Brain pericyte (primary cell): ENCODE measurements around the gene GLT1D1.
A peak's percentile ranks its signal among the peaks of the same experiment; 100 is the strongest.
"Not testable (repeated sequence)": the region's sequence is repeated elsewhere in the genome, so short reads cannot be mapped to it uniquely, and the experiment has no call there.

Experiments
- DNase-seq: peaks from one replicate; pipeline ENCODE4 v3.0.0-alpha.2; 2012; ENCODE audit warnings: low read depth, low spot score

GLT1D1 gene

GRCh38 chr12:128852885-128853599 is at the start of gene GLT1D1:
TSS of gene GLT1D1 (plus strand) at chr12:128853478. CDS start at chr12:128853582, 104 bp downstream.
- DNase-seq: no peak

- DNase-seq: no peak
These were observed 49.5 kb upstream of the GLT1D1 start for GRCh38 chr12:128803788-128804187.

- DNase-seq: no peak
These were observed 48.5 kb upstream of the GLT1D1 start for GRCh38 chr12:128804762-128805161.

GRCh38 chr12:128805406-128805805 is 47.9 kb upstream of the GLT1D1 start:
- not testable (repeated sequence) for DNase-seq

GRCh38 chr12:128806573-128806972 is 46.7 kb upstream of the GLT1D1 start:
- DNase-seq: no peak

- no peak for DNase-seq
These were observed 46.0 kb upstream of the GLT1D1 start for GRCh38 chr12:128807161-128807724.

- no peak for DNase-seq
These were observed 44.6 kb upstream of the GLT1D1 start for GRCh38 chr12:128808651-128809050.

GRCh38 chr12:128810182-128811127 is 42.8 kb upstream of the GLT1D1 start:
- no peak for DNase-seq

- DNase-seq: no peak
These were observed 41.5 kb upstream of the GLT1D1 start for GRCh38 chr12:128811806-128812205.

- no peak for DNase-seq
These were observed 39.9 kb upstream of the GLT1D1 start for GRCh38 chr12:128813392-128813791.

- no peak for DNase-seq
These were observed 39.4 kb upstream of the GLT1D1 start for GRCh38 chr12:128813883-128814282.

GRCh38 chr12:128814411-128815261 is 38.6 kb upstream of the GLT1D1 start:
- DNase-seq: no peak

GRCh38 chr12:128815779-128816642 is 37.3 kb upstream of the GLT1D1 start:
- DNase-seq: no peak

GRCh38 chr12:128816643-128816920 is 36.7 kb upstream of the GLT1D1 start:
- DNase-seq: no peak

GRCh38 chr12:128817111-128818015 is 35.9 kb upstream of the GLT1D1 start:
- DNase-seq: peak; percentile 69

GRCh38 chr12:128818065-128819022 is 34.9 kb upstream of the GLT1D1 start:
- DNase-seq: no peak

- no peak for DNase-seq
These were observed 33.8 kb upstream of the GLT1D1 start for GRCh38 chr12:128819293-128820144.
